Stimulated activated naive CD8-positive, alpha-beta T cell treated with anti-CD3 and anti-CD28 coated beads, Interleukin-15, amount 100 ng/mL, for 72 hours (primary cell): ENCODE data around the gene SUCLA2.
A peak's percentile ranks its signal among the peaks of the same experiment; 100 is the strongest.
"Not testable (repeated sequence)": the region's sequence is repeated elsewhere in the genome, so short reads cannot be mapped to it uniquely, and the experiment has no call there.

ENCODE experiments used
- ATAC-seq: fragments of 150-1000 bp; cut with Tn5 transposase; 2 replicates; pipeline ENCODE4 v1.10.0; 2021; ENCODE audit warnings: mild to moderate bottlenecking, moderate library complexity
- DNase-seq, 2 donors: peaks; one replicate each; pipeline ENCODE4 v3.0.0; 2021 to 2022
- H3K27ac Mint-ChIP-seq, 2 donors: one replicate each; pipeline ENCODE4 v1.8.0; 2022; ENCODE audit warnings: mild to moderate bottlenecking in 2 of 2, mixed read lengths in 2 of 2, moderate library complexity in 2 of 2
- H3K27me3 Mint-ChIP-seq: one replicate; pipeline ENCODE4 v1.8.0; 2022; ENCODE audit warnings: mixed read lengths
- H3K4me1 Mint-ChIP-seq: one replicate; pipeline ENCODE4 v1.8.0; 2022; ENCODE audit warnings: mild to moderate bottlenecking, mixed read lengths
- H3K4me3 Mint-ChIP-seq, 2 donors: one replicate each; pipeline ENCODE4 v1.8.0; 2022; ENCODE audit warnings: mild to moderate bottlenecking in 2 of 2, mixed read lengths in 2 of 2, moderate library complexity in 1 of 2
- H3K9me3 Mint-ChIP-seq, 2 donors: one replicate each; pipeline ENCODE4 v1.8.0; 2022; ENCODE audit warnings: mixed read lengths in 2 of 2

SUCLA2 gene

DNA sequence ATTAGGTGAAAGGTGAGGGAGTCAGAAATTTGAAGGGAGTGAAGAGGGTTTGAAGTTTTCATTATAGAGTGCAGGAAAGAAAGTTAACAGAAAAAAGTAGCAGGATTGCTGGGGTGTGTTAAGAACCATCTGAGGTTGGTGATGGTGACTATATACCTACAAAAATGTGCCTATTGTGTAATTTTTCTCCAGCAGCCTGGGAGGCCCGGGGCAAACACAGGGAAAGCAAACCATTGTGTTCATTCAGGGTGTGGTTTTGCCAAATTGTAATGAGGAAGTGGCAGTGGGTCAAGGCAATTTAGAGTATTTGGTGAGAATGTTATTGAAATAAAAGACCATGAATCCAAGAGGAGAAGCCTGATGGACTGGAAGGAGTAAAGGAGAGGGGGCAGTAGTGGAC is 8.2 kb upstream of the SUCLA2 start:
- DNase-seq (no peak), ATAC-seq (no peak)
- Mint-ChIP-seq H3K4me1 (no peaks in the 10 kb centered on the region), H3K27me3 (no peaks in the 10 kb centered on the region), H3K27ac (no peak overlapping the region), H3K4me3 (no peak overlapping the region), H3K9me3 (no peaks in the 10 kb centered on the region)

DNA sequence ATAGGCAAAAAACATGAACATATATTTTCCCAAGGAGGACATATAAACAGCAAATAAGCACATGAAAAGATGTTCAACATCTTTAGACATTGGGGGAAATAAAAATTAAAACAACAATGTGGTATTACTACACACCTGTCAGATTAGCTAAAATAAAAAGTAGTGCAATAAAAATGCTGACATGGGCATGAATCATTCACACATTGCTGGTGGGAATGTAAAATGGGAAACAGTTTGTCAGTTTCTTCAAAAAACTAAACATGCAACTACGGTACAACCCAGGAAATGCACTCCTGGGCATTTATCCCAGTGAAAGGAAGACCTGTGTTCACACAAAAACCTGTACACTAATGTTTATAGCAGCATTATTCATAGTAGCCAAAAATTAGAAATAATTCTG is 5.3 kb upstream of the SUCLA2 start:
- H3K4me3 Mint-ChIP-seq, result no peak overlapping the region
- no peak for ATAC-seq
- H3K9me3 Mint-ChIP-seq, result no peaks in the 10 kb centered on the region
- H3K4me1 Mint-ChIP-seq, result peaks cover 9% of the 10 kb centered on the region
- DNase-seq, result no peak
- no peaks in the 10 kb centered on the region for H3K27me3 Mint-ChIP-seq
- H3K27ac Mint-ChIP-seq, result no peak overlapping the region

DNA sequence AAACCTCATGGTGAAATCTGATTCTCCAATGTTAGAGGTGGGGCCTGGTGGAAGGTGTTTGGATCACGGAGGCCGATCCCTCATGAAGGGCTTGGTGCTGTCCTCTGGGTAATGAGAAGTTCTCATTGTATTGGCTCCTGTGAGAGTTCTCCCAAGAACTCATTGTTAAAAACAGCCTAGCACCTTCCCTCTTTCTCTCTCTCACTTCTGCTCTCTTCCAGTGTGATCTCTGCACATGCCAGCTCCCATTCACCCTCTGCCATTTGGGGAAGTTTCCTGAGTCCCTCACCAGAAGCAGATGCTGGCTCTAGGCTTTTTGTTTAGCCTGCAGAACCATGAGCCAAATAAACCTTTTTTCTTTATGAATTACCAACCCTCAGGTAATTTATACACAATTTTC is 3.1 kb upstream of the SUCLA2 start:
- ATAC-seq (no peak), DNase-seq (no peak)
- Mint-ChIP-seq H3K4me1 (peaks cover 25% of the 10 kb centered on the region), H3K27ac (peak overlapping the region in 1 of 2 donors; percentile 61), H3K4me3 (no peak overlapping the region), H3K9me3 (no peaks in the 10 kb centered on the region), H3K27me3 (no peaks in the 10 kb centered on the region)

DNA sequence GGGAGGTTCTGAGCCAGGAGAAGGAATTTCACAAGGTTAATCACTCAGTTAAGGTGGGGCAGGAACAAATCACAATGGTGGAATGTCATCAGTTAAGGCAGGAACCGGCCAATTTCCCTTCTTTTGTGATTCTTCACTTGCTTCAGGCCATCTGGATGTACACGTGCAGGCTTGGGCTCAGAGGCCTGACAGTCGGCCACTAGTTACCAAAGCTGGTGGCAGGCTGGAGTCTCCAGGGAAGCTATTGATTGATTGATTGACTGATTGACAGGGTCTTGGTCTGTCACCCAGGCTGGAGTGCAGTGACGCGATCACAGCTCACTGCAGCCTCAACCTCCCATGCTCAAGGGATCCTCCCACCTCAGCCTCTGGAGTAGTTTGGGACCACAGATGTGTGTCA is 926 bp upstream of the SUCLA2 start:
- Mint-ChIP-seq H3K4me3 (peak overlapping the region; percentile 97 to 98), H3K27ac (peak overlapping the region in 1 of 2 donors; percentile 88), H3K4me1 (peaks cover 34% of the 10 kb centered on the region)
- not testable (repeated sequence) for DNase-seq, H3K27me3 Mint-ChIP-seq, ATAC-seq, H3K9me3 Mint-ChIP-seq

DNA sequence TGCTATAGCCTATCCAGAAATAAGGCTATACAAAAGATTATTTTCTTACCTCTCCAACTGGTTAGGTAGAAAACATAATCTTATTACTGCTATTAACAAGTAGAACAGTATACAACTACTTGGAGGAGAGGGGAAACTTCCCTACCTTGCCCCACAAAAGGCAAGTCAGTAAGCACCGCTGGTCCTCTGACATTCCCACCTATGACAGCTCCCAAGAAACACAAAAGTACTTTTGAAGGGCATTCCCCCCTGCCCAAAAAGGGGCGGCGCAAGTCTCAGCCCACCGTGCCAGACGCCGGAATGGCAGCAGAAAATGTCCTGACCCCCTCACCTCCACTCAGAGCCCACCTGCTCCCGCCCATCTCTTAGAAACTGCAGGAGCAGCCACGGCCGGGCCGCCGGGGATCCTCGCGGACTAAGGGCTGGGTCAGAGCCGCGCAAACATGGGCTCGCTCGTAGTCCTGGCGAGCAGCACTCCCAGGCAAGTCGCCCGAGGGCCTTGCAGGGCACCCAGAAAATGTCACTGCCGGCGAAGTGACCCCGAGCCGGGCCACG is 437 bp downstream of the SUCLA2 start:
- Mint-ChIP-seq H3K4me3 (peak overlapping the region; percentile 97 to 98), H3K4me1 (peaks cover 35% of the 10 kb centered on the region), H3K27ac (peak overlapping the region; percentile 88 to 97), H3K27me3 (no peaks in the 10 kb centered on the region), H3K9me3 (no peaks in the 10 kb centered on the region)
- DNase-seq (no peak), ATAC-seq (peak; percentile 54)

DNA sequence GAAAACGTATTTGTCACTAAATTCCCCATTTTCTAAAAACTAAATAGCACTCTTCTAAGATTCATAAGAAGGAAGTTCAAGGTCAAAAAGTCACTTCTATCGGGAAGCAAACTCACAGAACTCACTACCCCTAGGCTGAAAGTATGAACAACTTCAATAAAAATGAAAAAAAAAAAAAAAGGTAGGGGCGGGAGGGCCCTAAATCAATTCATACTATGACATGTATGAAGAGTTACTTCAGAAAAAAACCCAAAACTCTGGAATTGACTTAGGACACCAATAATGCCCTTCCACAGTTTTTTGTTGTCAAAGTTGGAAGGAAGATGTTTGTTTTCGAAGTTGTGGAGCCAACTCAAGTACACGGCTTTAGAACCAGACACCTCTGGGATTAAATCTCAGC is 1.1 kb downstream of the SUCLA2 start:
- Mint-ChIP-seq H3K27me3 (no peaks in the 10 kb centered on the region), H3K27ac (no peak overlapping the region), H3K4me1 (peaks cover 35% of the 10 kb centered on the region), H3K4me3 (peak overlapping the region; percentile 97 to 98), H3K9me3 (no peaks in the 10 kb centered on the region)
- DNase-seq (no peak), ATAC-seq (no peak)

DNA sequence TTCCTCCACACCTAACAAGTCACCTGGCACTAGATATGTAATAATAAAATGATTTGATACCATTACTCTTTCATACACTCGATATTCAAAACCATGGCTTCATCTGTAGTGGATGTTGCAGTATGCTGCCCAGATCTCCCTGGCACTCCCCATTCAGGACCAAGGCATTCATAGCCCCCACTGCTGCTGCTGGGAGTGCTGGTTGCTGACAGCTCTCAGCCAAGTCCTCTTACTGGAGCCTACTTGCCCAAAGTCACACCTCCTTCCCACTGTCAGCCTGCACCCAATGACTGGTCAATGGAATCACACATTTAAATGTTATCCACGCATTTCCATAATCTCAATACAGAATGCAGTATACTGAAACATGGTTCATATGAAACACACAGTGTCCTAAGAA is 3.7 kb downstream of the SUCLA2 start:
- ATAC-seq, result no peak
- peaks cover 35% of the 10 kb centered on the region for H3K4me1 Mint-ChIP-seq

DNA sequence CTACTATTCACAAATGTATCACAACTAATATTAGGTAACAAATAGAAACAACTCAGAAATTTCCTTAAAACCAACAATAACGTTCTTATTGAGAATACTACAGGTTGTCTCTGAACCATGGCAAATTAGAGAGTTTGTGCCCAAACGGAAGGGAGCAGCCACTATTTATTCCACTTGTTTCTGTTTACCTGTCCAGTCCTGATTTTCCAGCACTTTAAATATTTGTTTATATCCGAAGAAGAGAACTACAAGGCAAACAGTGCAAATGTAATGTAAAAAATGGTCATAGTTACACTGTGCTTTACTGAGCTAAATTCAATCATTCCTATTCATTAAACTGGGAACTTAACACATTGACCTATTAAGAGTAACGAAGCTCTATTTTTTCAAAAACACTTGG is 9.2 kb downstream of the SUCLA2 start:
- Mint-ChIP-seq H3K27me3 (no peaks in the 10 kb centered on the region), H3K9me3 (no peaks in the 10 kb centered on the region), H3K27ac (no peak overlapping the region), H3K4me1 (peaks cover 8% of the 10 kb centered on the region), H3K4me3 (no peak overlapping the region)
- DNase-seq, result no peak
- no peak for ATAC-seq

More for the DNA sequence above, 3.7 kb downstream of the SUCLA2 start:
- H3K9me3 Mint-ChIP-seq, result no peaks in the 10 kb centered on the region
- H3K27ac Mint-ChIP-seq, result peak overlapping the region; percentile 10 to 22
- DNase-seq, result no peak
- H3K4me3 Mint-ChIP-seq, result no peak overlapping the region
- H3K27me3 Mint-ChIP-seq, result no peaks in the 10 kb centered on the region

DNA sequence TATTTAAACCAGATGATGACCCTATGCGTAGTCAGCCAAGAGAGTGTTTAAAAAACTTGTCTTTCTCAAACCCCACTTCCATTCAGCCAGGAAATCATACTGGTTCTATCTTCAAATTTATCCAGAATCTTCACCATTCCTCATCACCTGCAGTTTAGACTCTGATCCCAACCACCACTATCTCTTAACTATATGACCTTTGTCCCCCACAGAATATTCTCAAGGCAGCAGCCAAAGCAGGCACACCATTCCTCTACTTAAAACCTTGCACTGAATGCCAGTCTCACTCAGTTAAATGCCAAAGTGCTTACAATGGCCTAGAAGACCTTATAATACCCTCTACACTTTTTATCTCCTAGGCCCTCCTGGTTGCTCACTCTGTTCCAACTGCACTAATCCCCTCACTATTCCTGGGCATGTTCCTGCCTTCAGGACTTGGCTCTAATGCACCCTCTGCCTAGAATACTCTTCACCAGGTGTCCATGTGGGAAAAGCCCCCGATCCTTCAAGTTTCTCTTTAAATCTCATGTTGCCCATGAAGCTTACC is 10.1 kb downstream of the SUCLA2 start:
- DNase-seq (no peak), ATAC-seq (no peak)
- H3K27me3 Mint-ChIP-seq, result no peaks in the 10 kb centered on the region
- H3K9me3 Mint-ChIP-seq, result no peaks in the 10 kb centered on the region
- H3K4me1 Mint-ChIP-seq, result peaks cover 8% of the 10 kb centered on the region
- peak overlapping the region in 1 of 2 donors; percentile 28 for H3K27ac Mint-ChIP-seq
- no peak overlapping the region for H3K4me3 Mint-ChIP-seq

DNA sequence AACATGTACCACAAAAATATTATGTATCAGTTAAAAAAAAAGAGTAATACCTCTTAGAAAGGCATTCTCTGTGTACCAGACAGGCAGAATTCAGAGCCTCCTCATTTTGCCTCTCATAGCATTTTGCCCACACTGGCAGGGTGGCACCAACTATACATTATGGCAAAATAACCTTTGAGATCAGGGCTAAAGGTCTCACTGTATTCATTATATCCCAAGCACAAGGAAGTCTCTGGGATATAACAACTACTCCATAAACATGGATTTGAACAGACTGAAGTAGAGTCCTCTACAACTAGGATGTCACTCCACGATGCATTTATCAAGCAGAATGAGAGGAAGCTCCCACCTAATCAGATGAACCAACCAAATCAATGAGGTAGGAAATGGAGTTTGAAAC is 10.6 kb downstream of the SUCLA2 start:
- DNase-seq, result no peak
- H3K27me3 Mint-ChIP-seq, result no peaks in the 10 kb centered on the region
- no peaks in the 10 kb centered on the region for H3K9me3 Mint-ChIP-seq
- H3K4me3 Mint-ChIP-seq, result no peak overlapping the region
- H3K4me1 Mint-ChIP-seq, result peaks cover 8% of the 10 kb centered on the region
- H3K27ac Mint-ChIP-seq, result no peak overlapping the region
- no peak for ATAC-seq

DNA sequence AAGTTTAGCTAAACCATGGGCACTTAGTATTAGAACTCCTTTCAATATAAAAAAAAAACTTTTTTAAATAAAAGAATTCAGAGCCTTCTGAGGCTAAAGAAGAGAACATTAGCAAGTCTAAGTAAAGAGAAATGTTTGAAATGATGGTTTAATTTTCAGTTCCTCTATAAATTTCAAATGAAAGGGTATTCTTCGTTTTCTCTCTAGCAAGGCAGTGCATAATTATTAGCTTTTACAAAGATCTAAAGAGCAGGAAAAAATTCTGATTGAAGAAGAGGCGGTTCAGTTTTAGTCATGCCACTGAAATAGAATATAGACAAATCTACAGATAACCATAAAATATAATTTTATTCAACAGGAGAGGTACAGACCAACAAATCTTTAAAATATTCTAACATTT is 18.0 kb downstream of the SUCLA2 start:
- H3K4me1 Mint-ChIP-seq, result no peaks in the 10 kb centered on the region

DNA sequence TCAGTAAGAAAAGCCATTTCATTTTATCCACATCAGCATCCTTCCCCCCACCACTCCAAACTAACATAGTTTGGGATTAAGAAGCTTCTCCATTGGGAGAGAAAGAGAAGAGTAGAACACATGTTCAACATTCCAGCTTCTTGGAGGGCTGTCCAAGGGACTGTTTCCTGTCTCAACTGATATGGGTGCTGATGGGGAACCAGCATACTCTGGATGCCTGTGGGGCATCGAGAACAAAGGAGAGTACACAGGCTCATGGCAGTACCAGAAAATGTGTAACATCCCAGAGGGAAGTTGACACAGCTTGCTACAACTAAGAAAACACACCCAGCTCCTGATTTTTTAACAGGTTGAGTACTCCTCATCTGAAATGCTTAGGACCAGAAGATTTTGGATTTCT is 24.7 kb downstream of the SUCLA2 start:
- ATAC-seq, result no peak
- no peak overlapping the region for H3K27ac Mint-ChIP-seq
- H3K27me3 Mint-ChIP-seq, result no peaks in the 10 kb centered on the region
- H3K4me3 Mint-ChIP-seq, result no peak overlapping the region
- no peak for DNase-seq
- H3K4me1 Mint-ChIP-seq, result no peaks in the 10 kb centered on the region
- H3K9me3 Mint-ChIP-seq, result peaks cover 8% of the 10 kb centered on the region in 2 donors

More for the DNA sequence above, 18.0 kb downstream of the SUCLA2 start:
- H3K27ac Mint-ChIP-seq, result no peak overlapping the region
- no peaks in the 10 kb centered on the region for H3K27me3 Mint-ChIP-seq
- ATAC-seq, result no peak
- H3K4me3 Mint-ChIP-seq, result no peak overlapping the region
- no peak for DNase-seq
- H3K9me3 Mint-ChIP-seq, result peaks cover 0 to 8% of the 10 kb centered on the region in 2 donors

DNA sequence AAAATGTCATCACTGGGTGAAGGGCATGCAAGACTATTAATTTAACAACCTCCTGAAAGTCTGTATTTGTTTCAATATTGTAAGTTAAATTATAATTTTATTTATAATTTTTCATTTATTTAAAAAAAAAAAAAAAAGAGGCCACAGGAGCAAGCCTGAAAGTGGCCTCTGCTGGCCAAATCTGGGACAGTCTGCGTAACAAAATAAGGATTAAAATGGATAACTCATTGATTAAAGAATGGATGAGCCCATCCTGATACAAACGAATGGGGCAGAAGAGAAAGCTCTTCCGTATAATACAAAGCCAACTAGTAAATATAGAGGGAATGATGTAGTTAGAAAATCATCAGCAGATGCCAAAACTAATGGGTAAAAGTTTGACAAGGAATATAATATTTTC is 36.2 kb downstream of the SUCLA2 start:
- no peaks in the 10 kb centered on the region for H3K27me3 Mint-ChIP-seq
- H3K4me3 Mint-ChIP-seq, result no peak overlapping the region
- H3K27ac Mint-ChIP-seq, result no peak overlapping the region
- H3K9me3 Mint-ChIP-seq, result peaks cover 8 to 11% of the 10 kb centered on the region in 2 donors
- DNase-seq, result no peak
- ATAC-seq, result no peak
- H3K4me1 Mint-ChIP-seq, result no peaks in the 10 kb centered on the region

DNA sequence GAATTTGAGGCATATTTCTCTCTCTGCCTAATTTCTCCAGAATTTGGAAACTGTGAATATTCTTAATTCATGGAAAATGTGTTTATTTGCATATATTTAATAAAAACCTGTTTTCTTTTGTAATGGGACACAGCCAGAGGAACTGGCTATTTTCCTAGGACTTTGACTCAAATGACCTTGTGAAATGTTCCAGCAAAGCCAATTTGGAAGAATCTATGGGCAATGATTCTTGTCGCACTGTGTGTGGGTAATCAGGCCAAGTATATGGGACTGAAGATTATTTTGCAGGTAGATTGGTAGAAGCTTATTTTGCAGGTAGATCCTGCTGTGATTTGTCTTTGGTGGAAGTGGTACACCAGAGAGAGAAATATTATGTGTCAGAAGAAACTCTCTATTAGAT is 38.8 kb downstream of the SUCLA2 start:
- ATAC-seq (no peak), DNase-seq (no peak)
- Mint-ChIP-seq H3K4me3 (no peak overlapping the region), H3K27ac (no peak overlapping the region), H3K4me1 (no peaks in the 10 kb centered on the region), H3K27me3 (no peaks in the 10 kb centered on the region), H3K9me3 (peaks cover 16 to 29% of the 10 kb centered on the region in 2 donors)

DNA sequence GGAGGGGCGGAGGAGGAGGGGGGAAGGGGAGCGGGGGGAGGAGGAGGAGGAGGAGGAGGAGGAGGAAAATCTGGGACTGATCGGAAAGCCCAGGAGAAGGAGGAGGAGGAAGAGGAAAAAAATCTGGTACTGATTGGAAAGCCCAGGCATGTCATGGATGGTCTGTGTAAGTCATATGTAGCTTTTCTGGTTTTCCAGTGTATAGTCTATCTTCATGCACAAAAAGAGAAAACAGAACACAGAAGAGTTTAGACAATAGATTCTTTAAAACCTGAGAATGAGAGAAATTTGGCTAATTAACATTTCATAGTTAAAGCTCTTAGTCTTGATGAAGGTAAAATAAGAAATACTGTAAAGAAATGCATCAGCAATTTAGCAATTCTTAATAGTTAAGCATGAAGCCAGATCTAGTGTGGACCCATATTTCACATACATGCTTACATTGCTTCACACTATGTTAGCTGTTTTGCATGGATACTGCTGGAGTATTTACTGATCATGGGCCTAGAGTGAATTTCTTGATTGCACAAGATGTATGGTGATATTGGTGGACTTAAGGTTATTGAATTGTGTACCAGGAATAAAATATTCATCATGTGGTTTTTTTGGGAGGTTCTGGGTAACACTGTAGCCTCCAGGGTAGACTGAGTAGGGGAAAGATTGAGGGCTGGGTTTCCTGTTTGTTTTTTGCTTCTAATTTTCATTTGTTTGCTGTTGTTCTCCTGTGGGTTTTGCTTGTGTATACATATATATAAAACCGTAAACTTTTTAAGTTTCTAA is 41.4 kb downstream of the SUCLA2 start:
- no peak overlapping the region for H3K4me3 Mint-ChIP-seq
- DNase-seq (no peak), ATAC-seq (no peak)
- no peaks in the 10 kb centered on the region for H3K27me3 Mint-ChIP-seq
- peaks cover 28 to 48% of the 10 kb centered on the region in 2 donors for H3K9me3 Mint-ChIP-seq
- H3K27ac Mint-ChIP-seq, result no peak overlapping the region
- H3K4me1 Mint-ChIP-seq, result no peaks in the 10 kb centered on the region

DNA sequence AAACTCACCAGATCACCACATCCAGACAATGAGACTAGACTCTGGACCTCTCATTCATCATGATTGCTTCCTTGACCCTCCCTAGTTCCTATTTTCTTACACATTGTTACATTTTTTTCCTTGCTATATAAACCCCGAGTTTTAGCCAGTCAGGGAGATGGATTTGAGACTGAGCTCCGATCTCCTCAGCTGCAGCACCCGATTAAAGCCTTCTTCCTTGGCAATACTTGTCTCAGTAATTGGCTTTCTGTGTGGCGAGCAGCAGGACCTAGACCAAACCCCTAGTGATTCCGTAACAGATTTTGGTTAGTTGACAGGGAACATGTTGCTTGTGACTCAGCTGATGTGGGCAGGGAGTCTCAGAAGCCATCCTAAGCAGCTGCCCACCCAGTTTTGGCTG is 44.0 kb downstream of the SUCLA2 start:
- H3K9me3 Mint-ChIP-seq, result peaks cover 28 to 48% of the 10 kb centered on the region in 2 donors
- no peaks in the 10 kb centered on the region for H3K27me3 Mint-ChIP-seq
- peak overlapping the region in 1 of 2 donors; percentile 59 for H3K27ac Mint-ChIP-seq
- H3K4me1 Mint-ChIP-seq, result no peaks in the 10 kb centered on the region
- DNase-seq, result no peak
- no peak for ATAC-seq
- H3K4me3 Mint-ChIP-seq, result no peak overlapping the region
